Head of caudate nucleus (tissue), 42 donors: ENCODE data around the gene ZIC5.
A peak's percentile ranks its signal among the peaks of the same experiment; 100 is the strongest.

Experiments
- DNase-seq, 42 donors: peaks; one replicate each; pipeline versions ENCODE4 v3.0.0 to v3.0.0-alpha.2; 2020 to 2021; ENCODE audit warnings: mixed read lengths in 7 of 42
- intact Hi-C: fragments of 100-400 bp; cut with DNase I; formaldehyde crosslinking; loops from one replicate; pipeline ENCODE4 v1.15.0; 2022

The ZIC5 gene

DNA sequence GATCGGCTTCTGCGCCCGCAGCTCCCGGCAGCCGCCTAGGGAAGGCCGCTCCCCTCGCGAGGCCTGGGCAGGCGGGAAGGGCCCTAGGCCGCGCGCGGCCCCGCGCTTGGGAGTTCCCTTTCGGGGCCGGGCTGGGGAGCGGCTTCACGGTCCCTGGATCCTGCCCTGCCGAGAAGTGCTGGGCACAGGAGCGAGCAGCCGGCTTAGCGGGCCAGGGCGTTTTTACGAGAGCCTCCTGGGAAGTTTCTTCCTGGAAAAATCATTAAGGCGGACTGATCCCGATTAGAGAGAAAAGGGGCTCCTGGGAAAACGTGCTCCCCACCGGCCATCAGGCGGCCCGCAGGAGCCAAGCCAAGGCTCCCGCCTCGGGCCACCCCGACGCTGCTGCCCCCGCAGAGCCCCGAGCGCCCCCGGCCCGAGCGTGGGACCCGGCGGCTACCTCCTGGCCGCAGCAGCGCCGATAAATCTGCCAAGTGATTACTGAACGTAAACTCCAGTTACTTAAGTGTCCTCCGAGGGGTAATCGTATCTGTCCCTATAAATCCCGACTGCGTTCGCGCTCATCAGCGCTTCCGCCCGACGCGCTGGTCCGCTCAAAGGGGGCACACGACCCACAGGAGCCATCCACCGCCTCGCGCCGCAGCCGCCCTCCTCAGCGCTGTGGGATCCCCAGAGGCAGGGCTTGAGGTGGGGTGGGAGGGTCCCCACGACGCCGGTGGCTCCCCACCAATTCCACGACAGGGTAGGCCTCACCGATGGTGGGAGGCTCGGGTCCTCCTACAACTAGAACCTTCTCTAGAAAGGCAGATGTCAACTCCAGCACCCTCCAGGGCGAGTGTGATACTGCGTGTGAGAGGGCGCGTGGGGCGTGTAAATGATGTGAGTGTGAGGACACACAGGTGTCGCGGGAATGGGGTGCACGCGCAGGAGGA lies 2.8 kb downstream of the ZIC5 start:
- intact Hi-C loops = no loop called here
- peak in 1 of 42 donors; percentile 17 for DNase-seq

DNA sequence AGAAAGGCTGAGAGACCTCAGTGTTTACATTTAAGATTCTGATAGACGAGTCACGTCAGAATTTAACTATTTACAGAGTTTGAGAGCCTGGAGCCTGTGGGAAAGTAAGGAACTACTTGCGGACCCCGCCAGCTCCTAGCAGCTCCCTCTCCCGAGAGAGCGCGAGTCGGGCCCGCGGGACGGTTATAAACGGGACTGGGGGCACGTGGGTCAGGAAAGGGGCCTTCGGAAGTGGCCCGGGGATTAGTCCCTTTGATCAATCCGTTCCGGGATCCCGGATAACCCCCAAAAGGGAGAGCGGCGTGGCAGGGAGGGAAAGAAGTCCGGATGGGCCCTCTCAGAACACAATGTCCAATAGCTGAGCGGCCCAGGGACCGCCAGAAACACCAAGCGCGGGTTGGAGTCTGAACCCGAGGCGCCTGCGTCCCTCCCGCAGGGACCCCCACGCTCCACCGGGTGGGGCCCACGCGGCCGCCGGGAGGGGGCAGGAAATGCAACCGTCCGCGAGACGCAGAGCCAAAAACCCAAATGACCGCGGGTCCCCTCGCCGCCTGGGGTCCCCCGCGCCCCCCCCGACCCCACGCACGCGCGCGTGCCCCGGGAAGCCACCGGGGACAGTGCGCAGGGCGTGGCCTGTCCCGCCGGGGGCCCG lies 3.6 kb downstream of the ZIC5 start:
- DNase-seq = peak in 2 of 42 donors; percentile 6 to 24
- intact Hi-C loops = no loop called here

DNA sequence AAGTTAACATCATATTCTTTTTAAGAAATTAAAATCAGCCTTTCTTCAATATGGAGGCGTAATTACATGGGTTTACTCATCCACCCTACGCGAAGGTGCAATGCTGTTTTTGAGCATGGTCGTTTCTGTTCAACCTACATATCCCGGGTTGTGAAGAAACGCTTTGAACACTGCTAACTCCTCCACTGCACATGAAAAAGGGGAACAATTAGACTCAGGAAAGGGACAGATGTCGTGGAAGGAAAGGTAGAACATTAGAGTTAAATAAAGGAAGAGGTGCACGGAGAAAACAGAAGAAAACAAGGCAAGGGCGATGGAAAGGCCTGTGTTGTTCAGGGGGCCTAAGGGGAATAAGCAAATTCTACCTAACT lies 4.1 kb downstream of the ZIC5 start:
- DNase-seq = peak in 1 of 42 donors; percentile 0
- intact Hi-C loops = no loop called here

DNA sequence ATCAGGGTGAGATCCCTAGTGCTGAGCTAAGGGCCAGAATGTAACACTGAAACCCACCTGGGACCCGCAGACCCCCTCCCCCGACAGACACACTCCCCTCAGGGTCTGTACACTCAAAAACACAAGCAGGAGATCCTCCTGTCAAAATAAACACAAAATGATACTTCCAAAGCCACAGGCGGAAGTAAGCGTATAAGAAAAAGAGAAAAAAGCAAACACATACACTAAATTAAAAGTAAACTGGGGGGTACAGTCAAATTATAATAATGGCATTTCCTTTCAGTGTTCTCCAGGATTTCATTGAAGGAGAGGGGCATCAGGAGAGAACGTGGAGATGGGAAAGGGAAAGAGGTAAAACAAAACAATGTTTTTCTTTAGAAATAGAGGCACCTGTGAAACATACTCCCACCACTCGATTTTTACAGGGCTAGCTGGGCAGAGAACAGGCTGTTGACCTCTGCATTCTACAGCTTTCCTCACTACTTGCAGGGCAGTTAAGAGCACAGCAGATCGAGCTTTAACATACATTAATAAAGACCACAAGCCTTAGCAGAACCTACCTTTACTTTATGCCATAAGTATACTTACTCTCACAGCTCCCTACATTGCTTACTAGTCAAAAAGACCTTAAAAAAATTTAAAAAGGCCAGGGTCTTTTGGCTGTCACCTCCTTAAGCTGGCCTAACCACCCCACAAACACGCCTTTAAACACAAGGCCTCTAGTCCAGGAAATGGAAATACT lies 5.3 kb downstream of the ZIC5 start:
- peak in 1 of 42 donors; percentile 0 for DNase-seq
- intact Hi-C loops = no loop called here

DNA sequence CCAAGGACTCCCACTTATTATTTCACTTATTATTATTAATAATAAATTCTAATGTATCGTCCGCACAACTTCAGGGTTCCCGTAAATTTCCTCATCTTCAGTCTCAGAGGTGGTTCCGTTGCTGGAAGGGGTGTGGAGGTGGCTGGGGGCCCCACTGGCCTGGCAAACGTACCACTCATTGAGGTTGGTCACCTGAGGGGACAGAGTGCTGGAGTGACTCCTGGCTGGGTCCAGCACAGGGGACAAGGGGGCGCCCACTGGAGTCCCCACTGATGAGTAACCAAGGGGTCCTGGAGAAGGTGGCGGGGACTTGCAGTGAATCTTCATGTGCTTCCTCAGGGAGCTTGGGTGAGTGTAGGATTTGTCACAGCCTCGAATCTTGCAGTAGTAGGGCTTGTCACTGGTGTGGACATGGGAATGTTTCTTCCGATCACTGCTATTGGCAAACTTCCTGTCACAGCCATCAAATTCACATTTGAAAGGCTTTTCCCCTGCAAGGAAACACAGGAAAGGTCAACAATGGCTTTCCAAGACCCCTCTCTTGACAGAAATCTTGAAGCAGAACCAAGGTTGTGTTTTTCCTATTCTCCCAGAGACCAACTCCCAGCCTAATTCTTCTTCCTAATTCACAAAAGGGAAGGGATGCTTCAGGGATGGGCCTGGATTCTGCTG lies 6.1 kb downstream of the ZIC5 start:
- intact Hi-C loops = no loop called here
- peak in 2 of 42 donors; percentile 1 to 15 for DNase-seq

DNA sequence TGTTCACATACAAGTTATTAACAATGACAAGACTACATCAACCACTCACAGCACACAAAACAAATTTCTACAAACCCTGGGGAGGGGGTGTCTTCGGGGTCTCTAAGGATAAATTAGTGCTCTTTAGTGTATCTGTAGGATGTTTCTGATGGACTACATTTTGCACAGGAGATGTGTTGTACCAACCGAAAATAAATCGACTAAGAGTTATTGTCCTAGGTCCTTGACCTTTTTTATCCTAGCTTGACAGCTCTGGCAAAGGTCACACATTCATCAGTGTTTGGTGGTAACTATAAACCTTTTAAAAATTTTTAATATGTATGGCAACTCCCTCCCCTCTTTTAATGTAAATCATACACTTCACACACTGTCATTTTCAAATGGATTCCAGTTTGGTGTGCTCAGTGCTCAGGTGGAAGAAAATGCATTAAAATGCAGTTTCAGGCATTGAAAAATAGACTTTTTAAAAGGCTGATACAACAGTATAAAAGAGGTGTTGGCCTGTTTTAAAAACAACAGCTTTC lies 7.7 kb downstream of the ZIC5 start:
- intact Hi-C loops = no loop called here
- no peak for DNase-seq

DNA sequence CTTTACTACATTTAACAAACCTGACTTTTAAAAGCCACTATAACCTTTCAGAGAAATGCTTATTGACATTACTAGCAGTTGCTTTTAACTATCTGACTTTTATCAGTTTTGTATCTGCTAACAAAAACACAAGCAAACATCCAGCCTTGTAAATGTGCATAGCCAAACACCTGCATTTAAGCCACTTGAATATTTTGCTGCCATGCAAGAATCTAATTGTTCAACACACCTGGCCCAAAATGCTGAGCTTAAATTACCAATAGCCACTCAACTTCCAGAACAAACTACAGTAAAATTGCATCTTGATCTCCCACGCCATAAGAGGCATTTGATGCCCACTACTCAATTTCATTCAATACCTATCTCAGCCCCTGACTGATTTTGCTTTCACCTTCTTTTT lies 9.3 kb downstream of the ZIC5 start:
- DNase-seq = no peak
- intact Hi-C loops = no loop called here

DNA sequence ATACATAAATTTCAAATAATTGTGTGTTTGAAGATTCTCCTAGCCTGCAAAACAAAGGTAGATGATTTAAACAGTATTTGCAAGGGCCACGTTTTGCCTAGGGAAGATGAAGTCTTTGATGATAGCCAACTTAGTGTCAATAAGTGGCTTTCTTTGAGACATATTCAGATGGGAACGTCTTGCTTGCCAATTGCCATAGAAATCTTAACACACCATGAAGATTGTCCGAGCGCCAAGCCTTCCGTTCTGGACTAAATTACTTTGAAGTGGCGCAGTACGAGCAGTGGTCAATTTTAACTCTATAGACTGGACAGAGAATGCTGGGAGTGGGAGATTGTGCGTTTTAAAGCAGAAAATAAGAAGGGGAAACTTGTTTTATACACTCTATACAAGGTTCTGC lies 9.9 kb downstream of the ZIC5 start:
- no peak for DNase-seq
- intact Hi-C loops = no loop called here

DNA sequence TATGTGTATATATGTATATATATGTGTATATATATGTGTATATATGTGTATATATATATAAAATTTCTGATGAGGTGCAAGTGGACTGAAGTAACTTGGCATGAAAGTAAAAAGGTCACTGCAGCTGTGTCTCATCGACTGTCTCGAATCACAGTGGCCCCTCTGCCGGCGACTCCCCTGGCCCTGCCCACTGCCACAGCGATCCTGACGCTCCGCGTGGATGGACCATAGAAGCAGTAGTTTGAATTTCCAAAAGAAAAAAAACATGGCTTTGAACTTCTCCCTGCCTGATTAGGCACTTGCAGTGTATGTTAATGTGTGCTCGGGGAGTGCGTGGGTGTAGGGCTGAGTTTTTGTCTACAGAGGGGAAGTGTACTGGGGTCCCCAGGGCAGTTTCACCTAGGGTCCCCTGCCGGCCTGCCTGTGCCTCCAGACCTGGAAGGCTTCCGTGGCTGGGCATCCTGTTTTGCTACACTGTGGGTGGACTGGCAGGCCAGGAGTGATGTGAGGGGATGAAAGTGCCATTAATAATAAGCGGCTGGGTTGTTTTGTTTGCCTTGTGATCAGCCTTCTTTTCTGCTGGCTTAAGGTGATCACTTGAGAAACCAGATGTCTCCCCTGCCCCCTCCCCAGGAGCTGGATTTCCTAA lies 10.8 kb downstream of the ZIC5 start:
- DNase-seq = peak in 1 of 42 donors; percentile 5
- intact Hi-C loops = no loop called here

DNA sequence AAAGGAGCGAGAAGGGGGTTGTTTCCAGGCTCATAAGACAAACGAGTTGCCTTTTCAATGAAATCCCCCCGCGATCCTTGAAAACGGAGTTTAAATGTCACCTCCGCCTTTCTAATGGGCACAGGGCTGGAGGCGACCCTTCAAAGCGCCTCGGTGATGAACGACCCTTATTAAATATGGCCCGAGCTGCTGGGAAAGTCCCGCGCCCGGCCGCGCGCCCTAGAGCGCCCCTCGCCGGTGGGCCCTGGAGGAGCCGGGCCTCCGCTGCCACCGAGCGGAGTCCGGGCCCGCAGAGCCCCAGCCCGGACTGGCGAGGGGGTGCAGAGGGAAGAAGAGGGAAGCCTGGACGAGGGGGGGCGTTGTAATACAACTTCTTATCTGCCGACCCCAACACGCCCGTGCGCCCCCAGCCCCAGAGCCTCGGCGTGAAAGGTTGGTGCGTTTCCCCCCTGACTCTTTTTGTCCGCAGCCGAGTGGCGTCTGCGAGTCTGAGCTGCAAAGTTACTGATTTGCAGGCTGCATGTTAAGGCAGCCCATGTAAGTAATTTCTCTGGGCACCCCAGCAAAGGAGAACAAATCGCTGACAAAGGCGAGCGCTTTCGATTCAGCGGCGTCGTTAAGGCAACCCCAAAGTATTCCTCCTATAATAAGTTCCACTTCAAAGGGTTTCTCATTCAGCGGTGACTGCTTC lies 11.9 kb downstream of the ZIC5 start:
- DNase-seq = peak in 8 of 42 donors; percentile 6 to 66 (median 34)
- intact Hi-C loops = no loop called here

DNA sequence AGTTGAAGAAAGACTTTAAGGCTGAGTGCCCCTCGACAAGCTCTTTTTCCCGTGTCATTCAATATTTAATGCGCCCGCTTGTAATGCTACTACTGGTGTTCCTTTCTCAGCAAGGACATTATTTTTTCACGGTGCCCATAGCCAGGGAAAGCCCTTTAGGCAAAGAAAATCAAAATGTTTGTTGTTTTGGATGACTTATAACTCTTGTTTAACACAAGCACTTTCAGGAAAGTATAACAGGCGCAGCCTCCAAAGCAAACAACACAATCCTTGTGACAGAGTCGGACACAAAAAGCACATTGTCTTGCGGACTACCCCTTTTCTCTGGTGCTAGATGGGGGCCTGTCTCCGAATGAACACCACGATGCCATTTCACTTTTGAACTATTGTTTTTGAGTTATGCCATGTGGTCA lies 12.4 kb downstream of the ZIC5 start:
- DNase-seq = peak in 7 of 42 donors; percentile 4 to 66 (median 38)
- intact Hi-C loops = no loop called here

DNA sequence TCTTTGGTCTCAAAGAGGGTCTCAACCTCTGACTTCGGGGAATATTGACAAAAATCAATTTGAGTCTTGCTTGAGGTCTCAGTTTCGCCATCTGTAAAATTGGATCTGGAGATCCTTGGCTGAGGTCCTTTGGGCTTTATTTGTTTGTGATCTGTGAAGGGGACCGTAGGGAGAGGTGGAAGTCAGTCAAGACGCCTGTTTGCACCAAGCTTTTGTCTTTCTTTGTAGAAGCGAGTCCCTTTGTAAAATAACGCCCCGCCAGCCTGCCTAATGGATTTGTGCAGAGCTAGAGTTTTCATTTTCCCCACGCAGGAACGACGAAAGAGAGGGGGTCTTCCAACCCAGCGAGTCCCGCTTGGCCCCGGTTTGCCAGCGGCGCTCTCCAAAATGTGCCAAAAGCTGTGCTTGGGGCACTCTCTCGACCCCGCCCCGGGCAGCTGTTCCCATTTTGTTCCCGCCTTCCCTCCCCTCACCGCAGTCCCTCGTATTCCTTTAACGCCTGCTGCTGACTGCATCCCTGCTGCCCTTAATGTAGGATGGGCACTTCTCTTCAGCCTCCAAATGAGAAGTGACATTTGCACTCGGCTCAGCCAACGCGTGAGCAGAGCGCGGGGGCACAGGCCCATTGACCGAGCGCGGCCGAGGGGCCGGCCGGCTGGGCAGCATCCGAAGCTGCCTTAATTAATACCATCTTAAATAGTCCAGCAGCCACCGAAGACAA lies 13.0 kb downstream of the ZIC5 start:
- no peak for DNase-seq
- intact Hi-C loops = no loop called here

DNA sequence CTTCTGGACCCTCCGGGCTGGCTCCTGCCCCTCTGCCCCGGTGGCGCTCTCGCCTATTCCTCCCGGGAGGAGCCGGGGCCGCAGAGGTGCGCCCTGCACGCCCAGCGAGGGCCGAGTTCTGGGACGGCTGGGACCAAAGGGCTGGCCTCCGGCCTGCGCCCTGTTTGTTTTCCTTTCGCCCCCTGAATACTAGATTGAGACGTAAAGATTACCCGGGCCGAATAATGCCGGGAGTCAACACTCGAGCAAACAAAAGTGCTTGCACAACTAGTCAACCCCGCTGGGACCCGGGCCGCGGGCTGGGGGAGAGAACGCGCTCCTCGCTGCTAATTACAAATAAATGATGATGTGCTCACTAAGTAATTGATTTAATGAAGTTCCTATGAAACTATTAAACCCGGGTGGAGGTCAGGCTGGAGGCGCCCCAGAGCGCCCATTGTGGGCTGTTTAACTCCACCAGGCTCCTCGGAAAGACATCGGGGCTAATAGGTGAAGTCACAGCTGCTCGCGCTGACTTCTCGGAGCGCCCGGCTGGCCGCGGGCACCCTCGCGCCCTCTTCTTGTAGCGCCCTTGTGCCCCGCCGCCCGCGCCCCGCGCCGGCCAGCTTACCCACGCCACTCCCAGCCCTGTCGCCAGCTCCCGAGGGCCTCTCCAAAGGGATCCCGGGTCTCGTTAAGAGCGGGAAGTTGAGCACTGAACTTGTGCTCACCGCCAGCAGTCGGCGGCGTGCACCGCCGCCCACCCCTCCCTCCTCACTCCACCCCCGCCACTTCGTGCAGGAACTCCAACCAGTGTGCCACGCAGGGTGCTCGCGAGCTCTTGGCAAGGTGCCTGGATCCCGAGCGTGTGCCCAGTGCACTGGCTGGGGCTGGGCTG lies 14.9 kb downstream of the ZIC5 start:
- peak in 1 of 42 donors; percentile 27 for DNase-seq
- intact Hi-C loops = no loop called here

DNA sequence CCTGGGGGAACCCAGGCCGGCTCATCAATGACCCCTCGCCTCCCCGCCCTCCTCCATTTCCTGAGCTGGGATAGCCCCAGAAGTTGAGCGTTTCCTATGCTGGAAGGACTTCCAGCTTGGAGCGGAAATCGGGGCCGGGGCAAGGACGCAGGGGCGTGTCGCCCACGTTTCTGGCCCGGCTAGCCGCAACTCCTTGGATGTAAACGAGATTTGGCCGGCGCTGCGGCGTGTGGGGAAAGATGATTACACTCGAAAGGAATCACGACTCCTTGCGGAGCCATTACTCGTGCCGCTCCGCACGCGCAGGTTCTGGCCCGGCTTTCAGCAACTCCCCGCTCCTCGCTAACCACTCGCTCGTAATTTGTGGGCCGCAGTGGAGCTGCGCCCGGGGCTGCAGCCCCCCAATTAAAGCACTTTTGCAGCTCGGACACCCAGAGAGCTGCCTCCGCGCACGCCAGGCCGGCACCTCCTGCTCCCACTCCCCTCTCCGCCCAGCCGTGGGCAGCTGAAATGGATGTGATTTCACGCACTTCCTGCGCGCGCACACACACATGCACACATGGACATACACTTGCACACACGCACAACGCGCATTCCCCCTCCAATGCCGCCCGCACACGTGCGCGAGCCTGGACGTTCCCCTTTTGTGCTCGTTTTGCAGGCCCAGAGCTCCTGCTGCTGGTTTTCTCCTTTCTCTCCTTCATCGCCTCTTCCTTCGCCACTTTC lies 15.7 kb downstream of the ZIC5 start:
- no peak for DNase-seq
- intact Hi-C loops = no loop called here

DNA sequence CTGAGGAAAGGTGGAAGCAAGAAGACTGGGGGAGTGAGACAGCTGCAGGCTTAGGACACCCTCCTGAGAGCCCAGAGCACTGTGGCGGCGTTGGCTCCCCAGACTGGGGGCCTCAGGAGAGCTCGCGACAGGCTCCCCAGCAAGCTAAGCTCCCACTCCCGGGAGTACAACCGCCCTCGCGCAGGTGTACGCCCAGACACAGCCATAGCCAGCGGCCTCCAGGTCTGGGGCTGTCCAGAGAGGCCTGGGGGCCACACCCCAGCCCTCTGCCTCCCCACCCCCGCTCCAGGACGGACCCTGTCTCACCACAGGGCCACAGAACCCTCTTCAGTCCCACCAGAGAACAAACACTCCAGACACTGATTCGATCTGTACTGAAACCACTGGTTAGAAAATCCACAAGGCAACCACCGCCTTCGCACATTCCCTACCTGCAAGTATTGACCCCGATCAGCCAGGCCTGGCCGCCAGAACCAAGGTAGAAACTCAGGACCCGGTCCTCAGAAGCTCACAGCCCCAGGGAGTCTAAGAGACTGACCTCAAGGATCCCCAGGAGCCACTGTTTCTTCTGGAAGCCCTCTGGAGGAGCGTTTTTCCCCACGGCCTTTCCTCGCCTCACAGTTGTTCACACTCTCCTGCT lies 16.3 kb downstream of the ZIC5 start:
- intact Hi-C loops = no loop called here
- no peak for DNase-seq
